ENCODE measurements around the gene CPLX3.

GRCh38 chr15:74835312-74835823, 8.9 kb downstream of the CPLX3 start:
- TF ChIP-seq CREB1 (IDR thresholded peaks at IDR 0.05; ENCODE audit: low read depth), result no peak
- no peak for TF ChIP-seq USF1 (IDR thresholded peaks at IDR 0.05)
- TF ChIP-seq FOXM1 (IDR thresholded peaks at IDR 0.05; ENCODE audit: borderline replicate concordance, low read depth), result no peak
- no peak for TF ChIP-seq TAF1 (IDR thresholded peaks at IDR 0.05; ENCODE audit: low read depth)
- no peak for TF ChIP-seq REST (IDR thresholded peaks at IDR 0.05; ENCODE audit: low read depth)
- peak; percentile 73 for TF ChIP-seq RAD21 (IDR thresholded peaks at IDR 0.05; ENCODE audit: low read depth)
